H9 (cell line): ENCODE results near the gene PRODH2. TPM values are rescaled to one million over a fixed set of nuclear protein-coding genes. Genes with fewer than 3 reads are reported as not detected.

Experiments
- DNase-seq: peaks from one replicate; pipeline ENCODE4 v3.0.0-alpha.2; 2017
- H2AFZ ChIP-seq: one replicate; pipeline ENCODE4 v1.6.1; 2013; ENCODE audit warnings: mild to moderate bottlenecking, low read length, control low read depth, moderate library complexity
- H2AK5ac ChIP-seq: 2 replicates; pipeline ENCODE4 v1.6.1; 2013; ENCODE audit warnings: low read length, control low read depth, mixed read lengths; ENCODE audit not compliant: insufficient read length
- H2BK120ac ChIP-seq: one replicate; pipeline ENCODE4 v1.6.1; 2013; ENCODE audit warnings: low read depth, mild to moderate bottlenecking, low read length, control low read depth, inconsistent platforms; ENCODE audit not compliant: poor library complexity, severe bottlenecking
- H2BK12ac ChIP-seq: 2 replicates; pipeline ENCODE4 v1.6.1; 2013; ENCODE audit warnings: low read length, control low read depth, mixed read lengths, low read depth; ENCODE audit not compliant: insufficient read length
- H2BK15ac ChIP-seq: 2 replicates; pipeline ENCODE4 v1.6.1; 2013; ENCODE audit warnings: low read depth, low read length, control low read depth
- H2BK20ac ChIP-seq: one replicate; pipeline ENCODE4 v1.6.1; 2013; ENCODE audit warnings: low read depth, mild to moderate bottlenecking, low read length, control low read depth, inconsistent platforms; ENCODE audit not compliant: poor library complexity, severe bottlenecking
- H2BK5ac ChIP-seq: 2 replicates; pipeline ENCODE4 v1.6.1; 2013; ENCODE audit warnings: low read length, control low read depth, mixed read lengths; ENCODE audit not compliant: insufficient read length
- H3K14ac ChIP-seq: 2 replicates; pipeline ENCODE4 v1.6.1; 2013; ENCODE audit warnings: low read length, control low read depth; ENCODE audit not compliant: insufficient read depth
- H3K18ac ChIP-seq: 2 replicates; pipeline ENCODE4 v1.6.1; 2013; ENCODE audit warnings: low read depth, mild to moderate bottlenecking, mixed read lengths, low read length, control low read depth; ENCODE audit not compliant: insufficient read length
- H3K23ac ChIP-seq: 2 replicates; pipeline ENCODE4 v1.6.1; 2013; ENCODE audit warnings: low read length, control low read depth, mixed read lengths, low read depth; ENCODE audit not compliant: insufficient read length
- H3K23me2 ChIP-seq: 2 replicates; pipeline ENCODE4 v1.6.1; 2013; ENCODE audit warnings: low read depth, mild to moderate bottlenecking, mixed read lengths, low read length, control low read depth; ENCODE audit not compliant: insufficient read length, poor library complexity, severe bottlenecking
- H3K27ac ChIP-seq: 2 replicates; pipeline ENCODE4 v1.5.1; 2013; ENCODE audit warnings: low read length, control low read depth, mixed read lengths, low read depth; ENCODE audit not compliant: insufficient read length
- H3K27me3 ChIP-seq: 2 replicates; pipeline ENCODE4 v1.6.1; 2013; ENCODE audit warnings: low read length, control low read depth, inconsistent platforms; ENCODE audit not compliant: insufficient read depth
- H3K4ac ChIP-seq: 2 replicates; pipeline ENCODE4 v1.6.1; 2013; ENCODE audit warnings: low read depth, mild to moderate bottlenecking, control low read depth, inconsistent platforms, low read length, moderate library complexity
- H3K4me1 ChIP-seq: 2 replicates; pipeline ENCODE4 v1.6.1; 2013; ENCODE audit warnings: low read length, control low read depth, inconsistent platforms; ENCODE audit not compliant: insufficient read depth
- H3K4me2 ChIP-seq: 2 replicates; pipeline ENCODE4 v1.6.1; 2013; ENCODE audit warnings: low read length, control low read depth, mixed read lengths; ENCODE audit not compliant: insufficient read length, insufficient read depth
- H3K56ac ChIP-seq: 2 replicates; pipeline ENCODE4 v1.6.1; 2013; ENCODE audit warnings: low read depth, mild to moderate bottlenecking, mixed read lengths, low read length, control low read depth; ENCODE audit not compliant: insufficient read length
- H3K79me1 ChIP-seq: 2 replicates; pipeline ENCODE4 v1.6.1; 2013; ENCODE audit warnings: low read depth, mild to moderate bottlenecking, moderate library complexity, low read length, control low read depth, inconsistent platforms; ENCODE audit not compliant: insufficient read depth, poor library complexity, severe bottlenecking
- H3K79me2 ChIP-seq: 2 replicates; pipeline ENCODE4 v1.6.1; 2013; ENCODE audit warnings: low read length, control low read depth, inconsistent platforms; ENCODE audit not compliant: insufficient read depth
- H3K9ac ChIP-seq: 2 replicates; pipeline ENCODE4 v1.6.1; 2013; ENCODE audit warnings: low read length, control low read depth, mixed read lengths; ENCODE audit not compliant: insufficient read length; ENCODE audit errors: extremely low read depth
- H3K9me3 ChIP-seq: one replicate; pipeline ENCODE4 v1.6.1; 2013; ENCODE audit warnings: low read depth, low read length, inconsistent platforms; ENCODE audit not compliant: control insufficient read depth
- H3T11ph ChIP-seq: one replicate; pipeline ENCODE4 v1.6.1; 2013; ENCODE audit warnings: mild to moderate bottlenecking, low read length, control low read depth, inconsistent platforms
- H4K20me1 ChIP-seq: one replicate; pipeline ENCODE4 v1.6.1; 2013; ENCODE audit not compliant: control insufficient read depth, insufficient read length, insufficient read depth
- H4K5ac ChIP-seq: 2 replicates; pipeline ENCODE4 v1.6.1; 2013; ENCODE audit warnings: low read depth, mild to moderate bottlenecking, mixed read lengths, low read length, control low read depth; ENCODE audit not compliant: insufficient read length
- H4K8ac ChIP-seq: replicated peaks from 2 replicates; pipeline ENCODE4 v1.6.1; 2013; ENCODE audit warnings: low read length, control low read depth, mixed read lengths, low read depth; ENCODE audit not compliant: insufficient read length
- H4K91ac ChIP-seq: 2 replicates; pipeline ENCODE4 v1.6.1; 2013; ENCODE audit warnings: low read depth, mild to moderate bottlenecking, moderate library complexity, mixed read lengths, low read length, control low read depth; ENCODE audit not compliant: insufficient read length
- H3K27ac Mint-ChIP-seq, 3 experiments: 2 replicates in 2 of 3; 3 replicates in 1 of 3; pipeline ENCODE4 v1.8.0; 2020 to 2021; ENCODE audit warnings: mixed read lengths in 3 of 3, mild to moderate bottlenecking in 1 of 3, moderate library complexity in 1 of 3
- H3K27me3 Mint-ChIP-seq: 2 replicates; pipeline ENCODE4 v1.8.0; 2021; ENCODE audit warnings: low read depth, mild to moderate bottlenecking, moderate library complexity, mixed read lengths
- H3K36me3 Mint-ChIP-seq, 3 experiments: 2 replicates in 2 of 3; 3 replicates in 1 of 3; pipeline ENCODE4 v1.8.0; 2020 to 2021; ENCODE audit warnings: low read depth in 3 of 3, mixed read lengths in 3 of 3; ENCODE audit not compliant: insufficient read depth in 1 of 3
- H3K4me1 Mint-ChIP-seq, 2 experiments: 2 replicates each; pipeline ENCODE4 v1.8.0; 2020; ENCODE audit warnings: mixed read lengths in 2 of 2
- H3K4me3 Mint-ChIP-seq, 2 experiments: 2 replicates in 1 of 2; 3 replicates in 1 of 2; pipeline ENCODE4 v1.8.0; 2020 to 2021; ENCODE audit warnings: mild to moderate bottlenecking in 2 of 2, mixed read lengths in 2 of 2, moderate library complexity in 1 of 2
- H3K9me3 Mint-ChIP-seq, 2 experiments: 2 replicates in 1 of 2; 3 replicates in 1 of 2; pipeline ENCODE4 v1.8.0; 2020; ENCODE audit warnings: mild to moderate bottlenecking in 2 of 2, mixed read lengths in 2 of 2, moderate library complexity in 1 of 2
- WGBS: extraction: QIAGEN DNeasy Blood & Tissue Kit; methylation state at CpG from one replicate; pipeline ENCODE4 v1.1.7; 2013; ENCODE audit warnings: missing lambda C conversion rate, low lambda C conversion rate, mixed read lengths; ENCODE audit not compliant: insufficient read length; ENCODE audit errors: extremely low coverage; 5-methylcytosine and 5-hydroxymethylcytosine counted together
- total RNA-seq: library from RNA; stranded (reverse); gene quantifications from 2 replicates; pipeline ENCODE4 v1.2.1, GENCODE V29; 2021
- TF ChIP-seq, protein P1 (sequence below): fragments of 200-600 bp; sonication (generic); conservative IDR thresholded peaks from 3 replicates; pipeline ENCODE4 v1.8.0; 2021; ENCODE audit warnings: antibody characterized with exemption, mild to moderate bottlenecking

The PRODH2 gene
- total RNA-seq, 1 experiment from 2014 or later, result not detected

GRCh38 chr19:35789195-35789977 is 23.3 kb downstream of the PRODH2 start:
- TF ChIP-seq, protein P1, sequence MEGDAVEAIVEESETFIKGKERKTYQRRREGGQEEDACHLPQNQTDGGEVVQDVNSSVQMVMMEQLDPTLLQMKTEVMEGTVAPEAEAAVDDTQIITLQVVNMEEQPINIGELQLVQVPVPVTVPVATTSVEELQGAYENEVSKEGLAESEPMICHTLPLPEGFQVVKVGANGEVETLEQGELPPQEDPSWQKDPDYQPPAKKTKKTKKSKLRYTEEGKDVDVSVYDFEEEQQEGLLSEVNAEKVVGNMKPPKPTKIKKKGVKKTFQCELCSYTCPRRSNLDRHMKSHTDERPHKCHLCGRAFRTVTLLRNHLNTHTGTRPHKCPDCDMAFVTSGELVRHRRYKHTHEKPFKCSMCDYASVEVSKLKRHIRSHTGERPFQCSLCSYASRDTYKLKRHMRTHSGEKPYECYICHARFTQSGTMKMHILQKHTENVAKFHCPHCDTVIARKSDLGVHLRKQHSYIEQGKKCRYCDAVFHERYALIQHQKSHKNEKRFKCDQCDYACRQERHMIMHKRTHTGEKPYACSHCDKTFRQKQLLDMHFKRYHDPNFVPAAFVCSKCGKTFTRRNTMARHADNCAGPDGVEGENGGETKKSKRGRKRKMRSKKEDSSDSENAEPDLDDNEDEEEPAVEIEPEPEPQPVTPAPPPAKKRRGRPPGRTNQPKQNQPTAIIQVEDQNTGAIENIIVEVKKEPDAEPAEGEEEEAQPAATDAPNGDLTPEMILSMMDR, result no peak
- H3K9me3 ChIP-seq, result no peaks in the 10 kb centered on the region
- no peak overlapping the region for H3K56ac ChIP-seq
- no peak overlapping the region for H2AFZ ChIP-seq
- H3K27me3 ChIP-seq, result no peaks in the 10 kb centered on the region
- no peak overlapping the region for H2AK5ac ChIP-seq
- no peak overlapping the region for H4K8ac ChIP-seq
- no CpG with 5 or more reads among the region's 11 CpGs for WGBS
- H2BK12ac ChIP-seq, result no peak overlapping the region
- H2BK5ac ChIP-seq, result no peak overlapping the region
- no peaks in the 10 kb centered on the region for H3K79me1 ChIP-seq
- H3K23me2 ChIP-seq, result peaks cover 7% of the 10 kb centered on the region
- no peak overlapping the region for H2BK120ac ChIP-seq
- no peak overlapping the region for H2BK15ac ChIP-seq
- DNase-seq, result peak; percentile 20
- no peaks in the 10 kb centered on the region; a peak in 1 of 7 replicates for H3K36me3 Mint-ChIP-seq
- no peak overlapping the region for H3K4ac ChIP-seq
- H3K9ac ChIP-seq, result no peak overlapping the region
- H3K23ac ChIP-seq, result no peak overlapping the region
- H4K20me1 ChIP-seq, result peaks cover 3% of the 10 kb centered on the region
- no peak overlapping the region for H3K4me3 Mint-ChIP-seq
- H3K4me1 Mint-ChIP-seq, result peaks cover 10 to 19% of the 10 kb centered on the region in 2 experiments
- no peaks in the 10 kb centered on the region for H3K79me2 ChIP-seq
- peaks cover 3% of the 10 kb centered on the region; the same call in 1 of the 2 replicates for H3K27me3 Mint-ChIP-seq
- H2BK20ac ChIP-seq, result no peak overlapping the region
- H3K4me1 ChIP-seq, result no peaks in the 10 kb centered on the region
- no peak overlapping the region for H3K4me2 ChIP-seq
- H3K27ac Mint-ChIP-seq, result no peak overlapping the region
- H3K18ac ChIP-seq, result no peak overlapping the region
- no peak overlapping the region for H3T11ph ChIP-seq
- no peak overlapping the region for H4K91ac ChIP-seq
- H3K9me3 Mint-ChIP-seq, result no peaks in the 10 kb centered on the region
- no peak overlapping the region for H4K5ac ChIP-seq
- H3K27ac ChIP-seq, result no peak overlapping the region
- no peak overlapping the region; the same call in 1 of the 2 replicates for H3K14ac ChIP-seq
